ENCODE data around the gene KDR.

The KDR gene

DNA sequence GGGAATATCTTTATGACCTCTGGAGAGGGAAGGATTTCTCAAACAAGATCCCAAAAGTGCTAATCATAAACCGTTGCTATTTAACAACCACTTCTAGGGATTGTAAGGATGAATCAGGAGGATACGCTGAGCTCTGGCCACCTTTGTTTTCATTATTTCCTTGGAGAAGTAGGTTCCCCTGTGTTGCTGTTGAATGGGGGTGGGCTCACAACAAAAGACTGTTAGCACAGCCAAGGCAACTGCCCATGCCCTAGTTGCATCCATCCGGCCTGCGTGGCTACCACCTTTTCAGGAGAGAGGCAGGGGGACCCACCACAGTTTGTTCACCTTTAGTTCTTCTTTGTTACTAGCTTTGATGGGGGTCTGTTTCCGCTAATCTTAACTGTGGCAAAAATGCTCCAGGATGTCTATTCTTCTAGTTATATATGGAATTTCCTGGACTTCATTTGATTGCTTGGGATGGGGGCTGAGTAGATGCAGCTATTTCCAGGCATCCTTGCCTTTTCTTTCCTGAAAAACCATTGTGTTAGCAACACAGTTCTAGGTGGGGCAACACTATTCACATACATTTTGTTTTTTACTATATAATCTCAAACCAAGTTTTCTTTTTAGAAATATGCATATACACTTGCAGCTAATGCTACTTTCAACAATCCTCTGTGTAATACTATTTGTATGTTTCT, 95.4 kb downstream of the KDR start:
- no peak for DNase-seq (ENCODE audit: low read depth in 2 of 2)

DNA sequence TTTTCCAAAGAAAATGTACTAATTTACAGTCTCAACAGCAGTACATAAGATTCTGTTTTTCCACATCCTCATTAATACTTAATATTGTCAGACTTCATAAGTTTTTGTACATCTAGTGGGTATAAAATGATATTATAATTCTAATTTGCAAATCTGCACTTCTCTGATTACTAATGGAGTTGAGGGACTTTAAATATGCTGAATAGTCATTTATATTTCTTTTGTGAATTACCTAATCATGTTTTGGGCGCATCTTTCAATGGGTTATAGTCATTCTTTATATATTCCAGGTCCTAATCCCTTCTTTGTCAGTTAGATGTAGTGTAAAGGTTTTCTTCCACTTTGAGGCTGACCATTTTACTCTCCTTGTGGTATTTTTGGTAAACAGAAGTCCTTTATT, 96.1 kb downstream of the KDR start:
- DNase-seq (ENCODE audit: low read depth in 2 of 2), result no peak
